ENCODE data around the gene RPH3AL.
"Not testable (repeated sequence)": the region's sequence is repeated elsewhere in the genome, so short reads cannot be mapped to it uniquely, and the experiment has no call there.

Gene RPH3AL

GRCh38 chr17:320809-321385 lies 31.7 kb downstream of the RPH3AL start:
- no peak for DNase-seq

- no peak for DNase-seq
These were observed 32.5 kb downstream of the RPH3AL start for GRCh38 chr17:320139-320538.

- DNase-seq, result no peak
These were observed 33.3 kb downstream of the RPH3AL start for GRCh38 chr17:319266-319665.

- DNase-seq, result not testable (repeated sequence)
These were observed 35.5 kb downstream of the RPH3AL start for GRCh38 chr17:317070-317469.

- not testable (repeated sequence) for DNase-seq
These were observed 37.2 kb downstream of the RPH3AL start for GRCh38 chr17:315399-315798.

GRCh38 chr17:314614-314944 lies 38.0 kb downstream of the RPH3AL start:
- DNase-seq, result not testable (repeated sequence)

GRCh38 chr17:313911-314613 lies 38.5 kb downstream of the RPH3AL start:
- no peak for DNase-seq

- DNase-seq, result no peak
These were observed 39.4 kb downstream of the RPH3AL start for GRCh38 chr17:313231-313630.

GRCh38 chr17:312476-313148 lies 40.0 kb downstream of the RPH3AL start:
- no peak for DNase-seq

- DNase-seq, result no peak
These were observed 41.4 kb downstream of the RPH3AL start for GRCh38 chr17:311119-311782.

- DNase-seq, result no peak
These were observed 42.2 kb downstream of the RPH3AL start for GRCh38 chr17:310111-311010.

GRCh38 chr17:309361-309888 lies 43.2 kb downstream of the RPH3AL start:
- DNase-seq, result no peak

- no peak for DNase-seq
These were observed 44.7 kb downstream of the RPH3AL start for GRCh38 chr17:307741-308507.

- DNase-seq, result no peak
These were observed 45.3 kb downstream of the RPH3AL start for GRCh38 chr17:307295-307691.

GRCh38 chr17:306536-307294 lies 45.9 kb downstream of the RPH3AL start:
- no peak for DNase-seq

- DNase-seq, result no peak
These were observed 46.5 kb downstream of the RPH3AL start for GRCh38 chr17:306116-306515.

GRCh38 chr17:305090-305976 lies 47.3 kb downstream of the RPH3AL start:
- no peak for DNase-seq

GRCh38 chr17:304461-304860 lies 48.1 kb downstream of the RPH3AL start:
- DNase-seq, result no peak
